Activated CD4-positive, CD25-positive, alpha-beta regulatory T cell treated with anti-CD3 and anti-CD28 coated beads, Interleukin-2, amount 50 U/mL, for 24 hours (primary cell): ENCODE results near the gene GPR107.
A peak's percentile ranks its signal among the peaks of the same experiment; 100 is the strongest.

Experiments used
- ATAC-seq, 2 donors: fragments of 150-1000 bp; cut with Tn5 transposase; one replicate each; pipeline ENCODE4 v1.10.0; 2021; ENCODE audit warnings: mild to moderate bottlenecking in 1 of 2, moderate library complexity in 1 of 2

GPR107 gene

DNA sequence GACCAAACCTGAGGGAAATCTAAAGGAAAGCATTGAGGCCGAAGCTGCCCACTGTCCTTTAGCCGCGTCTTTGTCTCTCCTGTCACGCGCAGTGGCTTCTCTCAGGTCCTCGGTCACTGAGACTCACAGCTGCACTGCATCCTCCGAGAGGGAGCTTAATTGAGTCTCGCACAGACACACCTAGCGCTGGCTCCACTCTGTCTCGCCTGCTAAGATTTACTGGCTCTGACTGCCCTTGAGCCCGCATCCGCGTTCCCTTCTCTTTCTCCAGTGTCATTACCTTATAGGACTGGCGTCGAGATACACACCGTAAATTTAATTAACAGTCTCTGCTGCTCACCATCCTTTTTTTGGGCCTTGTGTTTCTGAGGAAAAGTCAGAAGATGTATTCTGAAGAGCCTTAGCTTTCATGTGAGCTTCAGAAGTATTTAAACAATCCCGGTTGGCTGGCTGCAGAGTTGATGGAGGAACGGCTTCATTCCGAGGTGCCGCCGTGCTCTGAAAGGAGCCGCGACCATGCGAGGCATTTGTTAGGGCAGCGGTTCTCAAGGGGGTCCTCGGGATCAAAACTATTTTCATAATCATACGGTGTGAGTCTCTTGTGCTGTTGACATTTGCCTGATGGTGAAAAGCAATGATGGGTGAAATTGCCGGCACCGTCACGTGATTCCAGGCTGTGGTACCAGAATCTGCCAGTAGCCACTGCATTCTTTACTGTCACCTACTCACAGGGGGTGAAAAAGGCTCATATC, 58.3 kb downstream of the GPR107 start:
- no peak for ATAC-seq

- no peak for ATAC-seq
These were observed 58.9 kb downstream of the GPR107 start for GRCh38 chr9:130112538-130113151.

DNA sequence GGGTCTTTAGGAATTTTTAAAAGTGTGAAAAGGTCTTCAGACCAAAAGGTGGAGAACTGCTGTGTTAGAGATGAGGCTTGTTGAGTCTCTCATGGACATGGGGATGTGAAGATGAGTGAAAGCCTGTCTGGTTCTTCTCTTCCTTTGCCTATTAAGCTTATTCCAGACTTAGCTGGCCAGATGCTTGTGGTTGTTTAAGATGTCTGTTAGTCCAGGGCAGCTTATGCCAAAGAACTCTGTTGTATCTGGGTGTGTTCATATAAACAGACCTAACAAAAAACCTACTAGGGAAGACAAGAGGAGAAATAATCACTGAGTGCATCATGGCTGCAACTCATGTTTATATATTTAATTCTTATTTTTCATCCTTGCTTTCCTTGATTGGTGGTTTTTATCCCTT, 61.0 kb downstream of the GPR107 start:
- ATAC-seq: no peak

- no peak for ATAC-seq
These were observed 62.6 kb downstream of the GPR107 start for GRCh38 chr9:130116346-130116745.

- no peak for ATAC-seq
These were observed 63.7 kb downstream of the GPR107 start for GRCh38 chr9:130117376-130117775.

- ATAC-seq: no peak
These were observed 64.3 kb downstream of the GPR107 start for GRCh38 chr9:130117816-130118632.

GRCh38 chr9:130118841-130119518, 65.3 kb downstream of the GPR107 start:
- ATAC-seq: no peak

GRCh38 chr9:130119519-130120298, 66.0 kb downstream of the GPR107 start:
- no peak for ATAC-seq

DNA sequence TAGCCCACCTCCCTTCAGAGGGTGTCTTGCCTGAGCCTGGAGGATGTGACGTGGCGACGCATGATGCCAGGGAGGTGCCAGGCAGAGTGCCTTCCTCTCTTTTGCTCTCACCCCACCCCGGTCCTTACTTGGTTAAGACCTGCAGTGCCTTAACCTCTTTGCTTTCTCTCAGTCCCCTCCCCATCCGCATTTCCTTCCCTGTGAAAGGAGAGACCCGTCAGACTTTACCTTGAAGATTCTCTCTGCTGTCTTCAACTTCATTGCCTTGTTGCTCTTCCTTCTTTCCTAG, 66.5 kb downstream of the GPR107 start:
- ATAC-seq: no peak

GRCh38 chr9:130120832-130121231, 67.1 kb downstream of the GPR107 start:
- no peak for ATAC-seq

- no peak for ATAC-seq
These were observed 68.8 kb downstream of the GPR107 start for GRCh38 chr9:130122456-130122855.

DNA sequence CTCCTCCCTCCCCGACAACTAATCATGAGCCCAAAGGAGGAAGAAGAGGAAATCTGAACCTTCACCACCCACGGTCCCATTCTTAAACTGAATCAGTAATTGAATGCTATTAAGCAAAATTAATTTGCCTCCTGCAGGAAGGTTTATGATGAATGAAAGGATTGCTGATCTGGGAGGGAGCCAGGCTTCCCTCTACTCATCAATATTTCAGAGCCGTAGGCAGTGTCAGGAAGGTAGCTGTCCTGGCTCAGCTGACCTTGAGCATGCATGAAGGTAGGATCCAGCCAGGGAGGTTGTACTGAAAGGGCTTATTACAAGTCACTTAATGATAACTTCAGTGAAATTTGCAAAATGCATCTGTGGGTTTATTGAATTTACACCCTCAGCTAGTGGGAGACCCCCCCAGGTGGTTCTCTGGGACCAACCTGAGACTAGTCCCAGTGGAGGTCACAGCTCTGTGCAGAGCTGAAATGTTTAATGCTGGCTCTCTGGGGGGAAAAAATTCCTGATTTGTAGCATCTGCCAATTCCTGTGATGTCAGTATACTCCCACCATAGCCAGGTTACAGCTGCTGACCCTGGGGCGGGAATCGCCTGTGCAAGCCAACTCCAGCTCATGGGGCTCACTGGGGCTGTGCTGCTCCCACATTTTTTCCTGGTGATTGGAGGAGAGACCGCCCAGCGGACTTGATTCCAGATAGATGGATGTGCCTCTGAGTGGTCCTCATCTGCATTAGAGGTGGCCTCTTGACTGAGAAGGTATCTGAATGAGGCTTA, 70.6 kb downstream of the GPR107 start:
- no peak for ATAC-seq

DNA sequence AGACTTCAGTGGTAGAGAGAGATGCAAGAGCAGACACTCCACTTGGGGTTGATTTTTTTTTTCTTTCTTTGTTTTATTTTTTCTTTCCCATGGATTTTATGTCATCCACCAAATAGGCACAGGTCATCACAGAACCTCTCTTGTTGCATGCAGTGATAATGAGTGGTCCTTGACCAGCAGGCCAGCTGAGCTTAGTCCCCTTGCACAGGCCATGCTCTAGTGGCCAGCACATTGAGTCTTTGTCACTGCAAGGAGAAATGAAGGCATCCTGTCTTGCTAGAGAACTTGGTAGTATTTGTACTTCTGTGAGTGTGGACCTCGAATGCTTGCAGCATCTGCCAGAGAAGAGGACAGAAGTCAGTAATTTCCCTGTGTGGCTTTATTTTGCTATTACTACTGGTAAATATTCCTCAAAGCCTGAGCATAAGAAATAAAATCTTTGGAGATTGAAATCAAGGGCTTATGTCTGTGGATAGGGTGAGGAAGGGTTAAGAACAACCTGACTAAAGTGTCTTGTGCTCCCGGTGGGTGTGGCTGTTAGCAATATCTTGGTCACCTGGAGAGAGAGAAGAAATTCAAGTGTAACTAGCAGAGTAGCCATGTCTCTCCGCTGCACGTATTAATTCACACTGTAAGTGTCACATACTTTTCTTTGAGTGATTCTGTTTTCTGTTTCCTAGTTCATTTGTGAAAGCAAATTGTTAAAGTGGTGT, 73.2 kb downstream of the GPR107 start:
- no peak for ATAC-seq

- ATAC-seq: peak; percentile 73 to 78
These were observed 74.5 kb downstream of the GPR107 start for GRCh38 chr9:130128251-130128650.

DNA sequence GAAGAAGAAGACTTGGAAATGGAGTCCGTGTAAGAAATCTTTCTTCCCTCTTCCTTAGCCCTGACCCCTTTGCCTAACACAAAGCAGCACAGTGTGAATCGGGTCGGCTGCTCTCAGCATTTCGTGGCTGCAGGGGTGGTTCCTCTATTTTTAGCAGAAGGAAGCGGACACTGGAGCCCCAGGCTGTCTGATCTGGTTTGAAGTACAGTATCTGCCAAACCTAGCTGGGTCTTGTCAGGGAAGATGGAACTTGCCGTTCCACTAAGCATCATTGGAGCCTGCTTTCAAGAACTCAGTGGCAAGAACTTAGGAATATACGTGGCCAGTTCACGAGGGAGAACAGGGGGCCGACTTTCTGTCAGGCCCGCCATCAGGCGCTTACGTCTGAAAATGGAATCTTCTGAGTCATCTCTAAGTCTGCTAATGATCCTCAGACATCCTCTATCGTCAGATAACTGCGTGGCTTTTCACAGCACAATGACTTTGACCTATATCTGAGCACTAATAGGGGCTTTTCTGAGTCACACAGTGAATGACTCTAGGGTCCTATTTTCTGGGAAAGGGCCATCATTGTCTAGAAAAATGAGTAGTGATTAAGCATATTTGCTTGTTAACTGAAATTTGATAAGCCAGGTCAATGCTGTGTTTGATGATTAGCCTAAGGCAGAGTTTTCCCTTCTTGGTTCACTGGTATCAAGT, 75.2 kb downstream of the GPR107 start:
- peak; percentile 93 to 95 for ATAC-seq

DNA sequence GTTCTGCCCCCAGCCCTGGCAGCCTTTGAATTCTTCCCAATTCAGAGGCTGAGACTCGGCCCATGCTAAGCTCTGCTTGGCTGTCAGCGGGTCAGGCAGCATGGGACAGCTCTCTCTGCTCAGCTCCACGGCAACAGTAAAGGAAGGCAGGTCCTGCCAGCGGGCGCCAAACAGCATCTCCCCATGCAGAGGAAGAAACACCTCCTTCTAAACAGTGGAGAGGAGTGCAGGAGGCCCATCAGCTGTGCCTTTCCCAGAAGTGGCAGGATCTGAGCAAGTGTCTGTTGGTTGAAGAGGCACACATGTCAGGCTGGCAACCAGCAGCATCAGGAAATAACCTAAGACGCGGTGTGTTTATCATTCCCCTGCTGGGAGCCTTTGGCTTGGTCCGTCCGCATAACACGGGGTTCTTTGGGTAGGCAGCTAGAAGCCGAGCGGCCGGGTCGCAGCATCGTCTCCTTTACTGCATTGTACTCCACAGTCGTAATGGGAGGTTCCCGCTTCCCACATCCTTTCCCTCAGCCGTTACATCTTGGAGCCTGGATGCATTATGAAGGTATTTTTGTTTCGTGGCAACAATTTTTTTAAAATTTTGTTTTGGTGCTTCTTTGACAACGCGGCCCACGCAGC, 75.8 kb downstream of the GPR107 start:
- ATAC-seq: peak in 1 of 2 donors; percentile 8

GRCh38 chr9:130132746-130133145, 79.0 kb downstream of the GPR107 start:
- ATAC-seq: no peak

DNA sequence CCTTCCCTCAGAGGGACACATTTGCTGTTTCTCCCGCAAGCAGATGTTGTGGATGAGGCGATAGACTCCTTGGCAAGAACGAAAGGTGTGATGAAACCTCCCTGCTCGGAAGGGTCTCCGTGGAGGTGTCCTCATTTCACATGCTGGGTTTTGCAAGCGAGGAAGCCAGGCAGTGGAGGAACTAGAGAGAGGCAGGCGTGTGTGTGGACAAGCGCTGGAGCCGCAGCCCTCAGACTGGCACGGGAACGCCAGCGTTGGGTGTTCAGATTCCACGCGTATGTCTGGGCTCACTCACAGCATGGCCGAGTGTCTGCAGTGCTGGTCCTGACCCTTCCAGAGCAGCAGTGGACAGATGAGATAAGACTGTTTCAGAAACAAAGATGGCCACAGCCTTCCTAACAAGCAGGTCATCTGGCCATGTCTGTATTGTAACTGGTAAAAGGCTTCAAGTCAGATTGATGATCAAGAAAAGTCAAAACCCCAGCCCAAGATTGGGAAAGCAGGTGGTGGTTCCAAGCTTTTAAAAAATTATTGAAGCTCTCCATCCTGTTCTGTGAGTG, 83.5 kb downstream of the GPR107 start:
- no peak for ATAC-seq

- no peak for ATAC-seq
These were observed 84.0 kb downstream of the GPR107 start for GRCh38 chr9:130137641-130138081.
